Measurements from ENCODE around the gene NALCN. TPM values are rescaled to one million over a fixed set of nuclear protein-coding genes. Genes with fewer than 3 reads are reported as not detected.

NALCN gene
- total RNA-seq, 3 donors from 2014 or later (not counting 1 experiment from before 2014, with no cell fraction given), result not detected

GRCh38 chr13:101210774-101211173 lies 205.5 kb downstream of the NALCN start:
- no peak for TF ChIP-seq CTCF (IDR thresholded peaks at IDR 0.05)
- no peaks in the 10 kb centered on the region for H3K4me1 Mint-ChIP-seq
- H3K36me3 Mint-ChIP-seq, result no peaks in the 10 kb centered on the region
- H3K27ac Mint-ChIP-seq, result no peak overlapping the region
- H3K27me3 ChIP-seq (ENCODE audit: control insufficient read depth, insufficient read depth, low read length), result no peaks in the 10 kb centered on the region
- no peaks in the 10 kb centered on the region for H3K4me1 ChIP-seq (ENCODE audit: control insufficient read depth, insufficient read depth, low read length)
- DNase-seq (no peak), ATAC-seq (no peak)
- H3K27me3 Mint-ChIP-seq (ENCODE audit: low read depth in 2 of 2), result no peaks in the 10 kb centered on the region
- H3K9me3 Mint-ChIP-seq, result peaks cover 3 to 7% of the 10 kb centered on the region in 2 donors
- H3K4me3 ChIP-seq (ENCODE audit: low read length), result no peak overlapping the region
- no peak overlapping the region for H3K27ac ChIP-seq (ENCODE audit: low read length)
- WGBS (ENCODE audit: insufficient coverage), result 71% methylated on average over 2 of the region's 3 CpGs
- no peaks in the 10 kb centered on the region for H3K36me3 ChIP-seq (ENCODE audit: control insufficient read depth, insufficient read depth, low read length)
- intact Hi-C loops (cut with micrococcal nuclease), result no loop called here
- no peaks in the 10 kb centered on the region for H3K9me3 ChIP-seq (ENCODE audit: control insufficient read depth, insufficient read depth, low read length)
- H3K4me3 Mint-ChIP-seq, result no peak overlapping the region

GRCh38 chr13:101209206-101209893 lies 207.0 kb downstream of the NALCN start:
- no peak for TF ChIP-seq CTCF (IDR thresholded peaks at IDR 0.05)
- H3K36me3 ChIP-seq (ENCODE audit: control insufficient read depth, insufficient read depth, low read length), result no peaks in the 10 kb centered on the region
- 88% methylated on average over 3 of the region's 4 CpGs for WGBS (ENCODE audit: insufficient coverage)
- intact Hi-C loops (cut with micrococcal nuclease), result no loop called here
- H3K27ac ChIP-seq (ENCODE audit: low read length), result no peak overlapping the region
- H3K27me3 ChIP-seq (ENCODE audit: control insufficient read depth, insufficient read depth, low read length), result no peaks in the 10 kb centered on the region
- H3K27me3 Mint-ChIP-seq (ENCODE audit: low read depth in 2 of 2), result no peaks in the 10 kb centered on the region
- no peak overlapping the region for H3K4me3 ChIP-seq (ENCODE audit: low read length)
- H3K4me3 Mint-ChIP-seq, result no peak overlapping the region
- no peaks in the 10 kb centered on the region for H3K4me1 Mint-ChIP-seq
- H3K36me3 Mint-ChIP-seq, result no peaks in the 10 kb centered on the region
- no peak for ATAC-seq
- no peaks in the 10 kb centered on the region for H3K4me1 ChIP-seq (ENCODE audit: control insufficient read depth, insufficient read depth, low read length)
- peaks cover 3 to 7% of the 10 kb centered on the region in 2 donors for H3K9me3 Mint-ChIP-seq
- no peak overlapping the region for H3K27ac Mint-ChIP-seq
- no peaks in the 10 kb centered on the region for H3K9me3 ChIP-seq (ENCODE audit: control insufficient read depth, insufficient read depth, low read length)
- no peak for DNase-seq

- no peaks in the 10 kb centered on the region for H3K27me3 Mint-ChIP-seq (ENCODE audit: low read depth in 2 of 2)
- Histone ChIP-seq H3K27me3 (ENCODE audit: control insufficient read depth, insufficient read depth, low read length) (no peaks in the 10 kb centered on the region), H3K4me1 (ENCODE audit: control insufficient read depth, insufficient read depth, low read length) (no peaks in the 10 kb centered on the region), H3K36me3 (ENCODE audit: control insufficient read depth, insufficient read depth, low read length) (no peaks in the 10 kb centered on the region), H3K9me3 (ENCODE audit: control insufficient read depth, insufficient read depth, low read length) (no peaks in the 10 kb centered on the region), H3K27ac (ENCODE audit: low read length) (no peak overlapping the region), H3K4me3 (ENCODE audit: low read length) (no peak overlapping the region)
- no peaks in the 10 kb centered on the region for H3K36me3 Mint-ChIP-seq
- ATAC-seq, result no peak
- 94% methylated on average over 2 of the region's 2 CpGs for WGBS (ENCODE audit: insufficient coverage)
- peaks cover 0 to 3% of the 10 kb centered on the region in 2 donors for H3K9me3 Mint-ChIP-seq
- no peak overlapping the region for H3K27ac Mint-ChIP-seq
- no peak for TF ChIP-seq CTCF (IDR thresholded peaks at IDR 0.05)
- no peak for DNase-seq
- intact Hi-C loops (cut with micrococcal nuclease), result no loop called here
- H3K4me3 Mint-ChIP-seq, result no peak overlapping the region
- no peaks in the 10 kb centered on the region for H3K4me1 Mint-ChIP-seq
Measured at GRCh38 chr13:101205408-101205807, 210.9 kb downstream of the NALCN start.

All from natural killer cell (primary cell).